Neural progenitor cell (in vitro differentiated cells): ENCODE data around the gene QSER1. TPM values are rescaled to one million over a fixed set of nuclear protein-coding genes. Genes with fewer than 3 reads are reported as not detected.

ENCODE experiments used
- DNase-seq: peaks from one replicate; pipeline ENCODE4 v3.0.0-alpha.2; 2016; ENCODE audit warnings: low spot score
- H2AFZ ChIP-seq: fragments of 200-600 bp; sonication (generic); replicated peaks from 2 replicates; pipeline ENCODE4 v1.6.1; 2016; ENCODE audit warnings: antibody characterized with exemption
- H3F3A ChIP-seq: fragments of 200-600 bp; sonication (generic); 2 replicates; pipeline ENCODE4 v1.6.1; 2016; ENCODE audit warnings: antibody characterized with exemption, low read depth
- H3K27ac ChIP-seq: fragments of 200-600 bp; sonication (generic); 2 replicates; pipeline ENCODE4 v1.5.1; 2016; ENCODE audit warnings: mild to moderate bottlenecking
- H3K27me3 ChIP-seq: fragments of 200-600 bp; sonication (generic); 2 replicates; pipeline ENCODE4 v1.6.1; 2016; ENCODE audit warnings: mild to moderate bottlenecking, moderate library complexity
- H3K36me3 ChIP-seq: fragments of 200-600 bp; sonication (generic); 2 replicates; pipeline ENCODE4 v1.5.1; 2016
- H3K4me1 ChIP-seq: fragments of 200-600 bp; sonication (generic); 2 replicates; pipeline ENCODE4 v1.6.1; 2016; ENCODE audit warnings: mixed run types
- H3K4me2 ChIP-seq: fragments of 200-600 bp; sonication (generic); 2 replicates; pipeline ENCODE4 v1.6.1; 2016
- H3K4me3 ChIP-seq: fragments of 200-600 bp; sonication (generic); 2 replicates; pipeline ENCODE4 v1.5.1; 2016
- H3K79me2 ChIP-seq: fragments of 200-600 bp; sonication (generic); 2 replicates; pipeline ENCODE4 v1.6.1; 2016; ENCODE audit warnings: low read depth
- H3K9ac ChIP-seq: fragments of 200-600 bp; sonication (generic); 2 replicates; pipeline ENCODE4 v1.6.1; 2016
- H3K9me3 ChIP-seq: fragments of 200-600 bp; sonication (generic); 2 replicates; pipeline ENCODE4 v1.5.1; 2016; ENCODE audit warnings: low read depth
- H4K20me1 ChIP-seq: fragments of 200-600 bp; sonication (generic); 2 replicates; pipeline ENCODE4 v1.6.1; 2016; ENCODE audit warnings: low read depth
- H3K27ac Mint-ChIP-seq: 3 replicates; pipeline ENCODE4 v1.8.0; 2021; ENCODE audit warnings: mixed read lengths
- H3K27me3 Mint-ChIP-seq: 2 replicates; pipeline ENCODE4 v1.8.0; 2022; ENCODE audit warnings: low read depth, mild to moderate bottlenecking, inconsistent platforms, moderate library complexity, mixed read lengths; ENCODE audit not compliant: insufficient read depth
- H3K36me3 Mint-ChIP-seq: 3 replicates; pipeline ENCODE4 v1.8.0; 2021; ENCODE audit warnings: mixed read lengths
- H3K4me1 Mint-ChIP-seq: 3 replicates; pipeline ENCODE4 v1.8.0; 2021; ENCODE audit warnings: mixed read lengths
- H3K4me3 Mint-ChIP-seq: 3 replicates; pipeline ENCODE4 v1.8.0; 2021; ENCODE audit warnings: mild to moderate bottlenecking, moderate library complexity, mixed read lengths
- H3K9me3 Mint-ChIP-seq: 3 replicates; pipeline ENCODE4 v1.8.0; 2020; ENCODE audit warnings: mixed read lengths
- EZH2 ChIP-seq: fragments of 200-600 bp; sonication (generic); IDR thresholded peaks from 2 replicates; pipeline ENCODE4 v1.6.1; 2017; ENCODE audit warnings: antibody characterized with exemption, mild to moderate bottlenecking, moderate library complexity
- EZH2phosphoT487 ChIP-seq: fragments of 200-600 bp; sonication (generic); IDR thresholded peaks from 2 replicates; pipeline ENCODE4 v1.6.1; 2017; ENCODE audit warnings: antibody characterized with exemption
- total RNA-seq: library from RNA; depleted of rRNA; stranded (reverse); fragments of >200 nt; gene quantifications from 2 replicates; pipeline ENCODE4 v1.2.3, GENCODE V29; 2015; ENCODE audit warnings: low replicate concordance
- TF ChIP-seq, protein P1 (sequence below): fragments of 200-600 bp; sonication (generic); IDR thresholded peaks from 2 replicates; pipeline ENCODE4 v1.5.1; 2017; ENCODE audit warnings: antibody characterized with exemption, mild to moderate bottlenecking

QSER1 gene
- total RNA-seq, 1 donor from 2014 or later: 79.2 TPM

DNA sequence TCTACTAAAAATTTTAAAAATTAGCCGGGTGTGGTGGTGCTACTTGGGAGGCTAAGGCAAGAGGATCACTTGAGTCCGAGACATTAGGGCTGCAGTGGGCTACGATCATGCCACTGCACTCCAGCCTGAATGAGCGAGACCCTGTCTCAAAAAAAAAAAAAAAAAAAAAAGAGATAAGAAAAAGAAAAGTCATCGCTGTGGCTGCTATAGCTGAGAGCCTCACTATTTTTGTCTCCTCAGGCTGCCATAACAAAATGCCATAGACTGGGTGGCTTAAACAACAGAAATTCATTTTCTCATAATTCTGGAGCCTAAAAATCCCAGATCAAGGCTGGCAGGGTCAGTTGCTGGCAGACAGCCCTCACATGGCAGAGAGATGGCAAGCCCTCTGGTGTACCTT lies 93.0 kb downstream of the QSER1 start:
- H3K9me3 ChIP-seq: no peaks in the 10 kb centered on the region
- H3K9me3 Mint-ChIP-seq: peaks cover 6% of the 10 kb centered on the region
- no peaks in the 10 kb centered on the region for H3K36me3 Mint-ChIP-seq

DNA sequence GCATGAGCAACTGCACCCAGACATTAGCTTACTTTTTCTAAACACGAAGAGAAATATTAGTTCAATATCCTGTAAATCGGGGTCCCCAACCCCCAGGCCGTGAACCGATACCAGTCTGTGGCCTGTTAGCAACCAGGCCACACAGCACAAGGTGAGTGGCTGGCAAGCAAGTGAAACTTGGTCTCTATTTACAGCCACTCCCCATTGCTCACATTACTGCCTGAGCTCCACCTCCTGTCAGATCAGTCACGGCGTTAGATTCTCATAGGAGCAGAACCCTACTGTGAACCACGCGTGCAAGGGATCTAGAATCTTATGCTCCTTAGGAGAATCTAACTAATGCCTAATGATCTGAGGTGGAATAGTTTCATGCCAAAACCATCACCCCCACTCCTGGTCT lies 95.2 kb downstream of the QSER1 start:
- Histone ChIP-seq H4K20me1 (no peaks in the 10 kb centered on the region), H3K4me1 (no peaks in the 10 kb centered on the region), H3K9ac (no peak overlapping the region), H3K27ac (no peak overlapping the region), H3K27me3 (no peaks in the 10 kb centered on the region), H3K9me3 (no peaks in the 10 kb centered on the region), H3F3A (peaks cover 10% of the 10 kb centered on the region), H3K4me2 (no peak overlapping the region), H3K4me3 (no peak overlapping the region), H2AFZ (no peak overlapping the region), H3K36me3 (no peaks in the 10 kb centered on the region), H3K79me2 (no peaks in the 10 kb centered on the region)
- no peak for DNase-seq
- TF ChIP-seq EZH2 (no peak), EZH2phosphoT487 (no peak)
- Mint-ChIP-seq H3K4me3 (no peak overlapping the region), H3K9me3 (peaks cover 16% of the 10 kb centered on the region), H3K36me3 (no peaks in the 10 kb centered on the region), H3K27me3 (peaks cover 3% of the 10 kb centered on the region), H3K4me1 (no peaks in the 10 kb centered on the region), H3K27ac (no peak overlapping the region)

More for the DNA sequence above, 93.0 kb downstream of the QSER1 start:
- H3K4me2 ChIP-seq: no peak overlapping the region
- no peaks in the 10 kb centered on the region for H4K20me1 ChIP-seq
- no peak overlapping the region for H2AFZ ChIP-seq
- H3F3A ChIP-seq: peaks cover 25% of the 10 kb centered on the region
- no peak overlapping the region for H3K27ac Mint-ChIP-seq
- H3K27me3 Mint-ChIP-seq: no peaks in the 10 kb centered on the region
- no peaks in the 10 kb centered on the region for H3K36me3 ChIP-seq
- no peaks in the 10 kb centered on the region for H3K27me3 ChIP-seq
- H3K4me3 Mint-ChIP-seq: no peak overlapping the region
- no peak overlapping the region for H3K9ac ChIP-seq
- no peak overlapping the region for H3K4me3 ChIP-seq
- TF ChIP-seq EZH2 (no peak), EZH2phosphoT487 (no peak)
- H3K27ac ChIP-seq: no peak overlapping the region
- H3K79me2 ChIP-seq: no peaks in the 10 kb centered on the region
- DNase-seq: no peak
- no peaks in the 10 kb centered on the region for H3K4me1 ChIP-seq
- no peaks in the 10 kb centered on the region for H3K4me1 Mint-ChIP-seq

DNA sequence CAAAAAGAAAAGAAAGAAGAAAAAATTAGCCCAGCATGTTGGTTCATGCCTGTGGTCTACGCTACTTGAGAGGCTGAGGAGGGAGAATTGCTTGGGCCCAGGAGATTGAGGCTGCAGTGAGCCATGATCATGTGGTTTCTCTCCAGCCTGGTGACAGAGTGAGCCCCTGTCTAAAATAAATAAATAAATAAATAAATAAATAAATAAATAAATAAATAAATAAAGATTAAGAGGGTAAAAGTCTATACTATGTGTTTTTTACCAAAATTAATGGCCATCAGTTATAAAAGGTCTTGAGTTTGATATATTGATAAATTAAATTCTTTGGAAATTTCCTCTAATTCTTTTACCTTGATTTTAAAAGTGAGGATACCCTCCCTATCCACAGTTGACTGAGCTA lies 97.9 kb downstream of the QSER1 start:
- Histone ChIP-seq H3K4me2 (no peak overlapping the region), H3F3A (no peaks in the 10 kb centered on the region), H4K20me1 (no peaks in the 10 kb centered on the region), H3K4me3 (no peak overlapping the region), H3K9me3 (no peaks in the 10 kb centered on the region), H3K27me3 (no peaks in the 10 kb centered on the region), H3K4me1 (no peaks in the 10 kb centered on the region), H3K9ac (no peak overlapping the region), H2AFZ (no peak overlapping the region), H3K79me2 (no peaks in the 10 kb centered on the region), H3K36me3 (no peaks in the 10 kb centered on the region), H3K27ac (no peak overlapping the region)
- no peak for DNase-seq
- peaks cover 3% of the 10 kb centered on the region for H3K27me3 Mint-ChIP-seq
- TF ChIP-seq EZH2 (no peak), EZH2phosphoT487 (no peak)
- TF ChIP-seq, protein P1, sequence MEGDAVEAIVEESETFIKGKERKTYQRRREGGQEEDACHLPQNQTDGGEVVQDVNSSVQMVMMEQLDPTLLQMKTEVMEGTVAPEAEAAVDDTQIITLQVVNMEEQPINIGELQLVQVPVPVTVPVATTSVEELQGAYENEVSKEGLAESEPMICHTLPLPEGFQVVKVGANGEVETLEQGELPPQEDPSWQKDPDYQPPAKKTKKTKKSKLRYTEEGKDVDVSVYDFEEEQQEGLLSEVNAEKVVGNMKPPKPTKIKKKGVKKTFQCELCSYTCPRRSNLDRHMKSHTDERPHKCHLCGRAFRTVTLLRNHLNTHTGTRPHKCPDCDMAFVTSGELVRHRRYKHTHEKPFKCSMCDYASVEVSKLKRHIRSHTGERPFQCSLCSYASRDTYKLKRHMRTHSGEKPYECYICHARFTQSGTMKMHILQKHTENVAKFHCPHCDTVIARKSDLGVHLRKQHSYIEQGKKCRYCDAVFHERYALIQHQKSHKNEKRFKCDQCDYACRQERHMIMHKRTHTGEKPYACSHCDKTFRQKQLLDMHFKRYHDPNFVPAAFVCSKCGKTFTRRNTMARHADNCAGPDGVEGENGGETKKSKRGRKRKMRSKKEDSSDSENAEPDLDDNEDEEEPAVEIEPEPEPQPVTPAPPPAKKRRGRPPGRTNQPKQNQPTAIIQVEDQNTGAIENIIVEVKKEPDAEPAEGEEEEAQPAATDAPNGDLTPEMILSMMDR: no peak
- no peak overlapping the region for H3K27ac Mint-ChIP-seq
- no peaks in the 10 kb centered on the region for H3K4me1 Mint-ChIP-seq
- peaks cover 23% of the 10 kb centered on the region for H3K9me3 Mint-ChIP-seq
- no peak overlapping the region for H3K4me3 Mint-ChIP-seq
- no peaks in the 10 kb centered on the region for H3K36me3 Mint-ChIP-seq

DNA sequence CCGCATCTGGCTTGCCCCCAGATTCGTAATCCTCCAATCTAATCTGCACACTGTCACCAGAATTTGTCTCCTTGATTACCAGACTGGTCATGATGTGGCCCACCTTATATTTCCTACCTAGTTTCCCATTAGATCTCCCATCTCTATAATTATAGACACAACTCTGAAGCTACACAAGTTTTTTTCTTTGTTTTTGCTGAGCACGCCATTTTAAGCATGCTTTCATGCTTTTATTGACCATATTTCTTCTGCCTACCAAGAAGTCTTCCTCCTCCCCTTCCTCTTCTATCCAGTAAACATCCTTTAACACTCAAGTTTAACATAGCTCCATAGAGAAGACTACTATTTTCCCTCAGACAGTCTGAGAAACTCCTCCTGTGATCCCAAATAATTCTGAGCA lies 98.8 kb downstream of the QSER1 start:
- no peaks in the 10 kb centered on the region for H3F3A ChIP-seq
- H3K79me2 ChIP-seq: no peaks in the 10 kb centered on the region
- Mint-ChIP-seq H3K4me1 (no peaks in the 10 kb centered on the region), H3K4me3 (no peak overlapping the region), H3K9me3 (peaks cover 23% of the 10 kb centered on the region), H3K36me3 (no peaks in the 10 kb centered on the region), H3K27me3 (peaks cover 3% of the 10 kb centered on the region), H3K27ac (no peak overlapping the region)
- no peak for DNase-seq
- no peaks in the 10 kb centered on the region for H3K4me1 ChIP-seq
- no peak overlapping the region for H3K9ac ChIP-seq
- TF ChIP-seq EZH2: no peak
- H4K20me1 ChIP-seq: no peaks in the 10 kb centered on the region
- H3K4me3 ChIP-seq: no peak overlapping the region
- H3K27ac ChIP-seq: no peak overlapping the region
- no peak overlapping the region for H2AFZ ChIP-seq
- H3K27me3 ChIP-seq: no peaks in the 10 kb centered on the region
- no peaks in the 10 kb centered on the region for H3K36me3 ChIP-seq
- H3K4me2 ChIP-seq: no peak overlapping the region
- H3K9me3 ChIP-seq: no peaks in the 10 kb centered on the region

DNA sequence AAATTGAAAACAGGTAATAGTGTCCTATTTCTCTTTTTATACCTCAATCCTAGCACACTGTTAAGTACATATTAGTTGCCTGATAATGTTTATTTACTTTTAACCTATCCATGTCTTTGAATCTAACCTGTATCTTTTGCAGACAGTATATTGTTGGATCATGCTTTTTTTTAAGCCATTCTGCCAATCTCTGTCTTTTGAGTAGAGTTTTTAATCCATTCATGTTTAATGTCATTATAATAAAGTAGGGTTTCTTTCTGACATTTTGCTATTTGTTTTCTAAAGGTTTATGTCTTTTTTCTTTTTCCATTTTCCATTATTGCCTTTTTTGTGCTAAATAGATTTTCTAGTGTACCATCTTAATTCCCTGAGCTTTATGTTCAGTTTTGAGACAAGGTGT lies 99.3 kb downstream of the QSER1 start:
- Histone ChIP-seq H3F3A (no peaks in the 10 kb centered on the region), H3K27me3 (no peaks in the 10 kb centered on the region), H4K20me1 (no peaks in the 10 kb centered on the region), H3K9me3 (no peaks in the 10 kb centered on the region), H3K4me3 (no peak overlapping the region), H2AFZ (no peak overlapping the region), H3K27ac (no peak overlapping the region), H3K9ac (no peak overlapping the region), H3K4me2 (no peak overlapping the region), H3K79me2 (no peaks in the 10 kb centered on the region), H3K4me1 (no peaks in the 10 kb centered on the region), H3K36me3 (no peaks in the 10 kb centered on the region)
- no peak overlapping the region for H3K27ac Mint-ChIP-seq
- TF ChIP-seq EZH2phosphoT487: no peak
- TF ChIP-seq, protein P1: no peak
- peaks cover 3% of the 10 kb centered on the region for H3K27me3 Mint-ChIP-seq
- H3K9me3 Mint-ChIP-seq: peaks cover 23% of the 10 kb centered on the region
- no peaks in the 10 kb centered on the region for H3K4me1 Mint-ChIP-seq
- H3K4me3 Mint-ChIP-seq: no peak overlapping the region
- H3K36me3 Mint-ChIP-seq: no peaks in the 10 kb centered on the region
- DNase-seq: no peak
